SKM-1 (cell line): ENCODE data around the gene IGFL2.
"Not testable (repeated sequence)": the region's sequence is repeated elsewhere in the genome, so short reads cannot be mapped to it uniquely, and the experiment has no call there.

Source experiments
- DNase-seq: peaks from one replicate; lab custom pipeline; 2025; ENCODE audit not compliant: unreplicated experiment; lab: John Stamatoyannopoulos, UW

IGFL2 gene

DNA sequence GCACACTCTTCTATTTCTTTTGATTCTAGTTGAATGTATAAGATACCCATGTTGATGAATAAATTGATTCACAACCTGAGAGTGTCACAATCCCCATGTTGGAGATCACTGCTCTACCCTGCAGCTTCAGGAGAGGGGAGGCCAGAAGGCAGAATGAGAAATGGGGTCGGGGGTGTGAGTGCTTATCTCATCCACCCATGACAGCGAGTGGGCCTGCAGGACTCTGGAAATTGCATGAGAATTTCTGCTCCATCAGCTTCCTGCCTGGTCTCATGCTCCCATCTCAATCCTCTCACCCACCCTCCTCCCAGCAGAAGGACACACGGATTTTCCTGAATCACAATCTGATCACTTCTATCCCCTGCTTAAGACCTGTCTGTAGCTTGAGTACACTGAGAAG is 58.6 kb downstream of the IGFL2 start:
- DNase-seq: no peak

DNA sequence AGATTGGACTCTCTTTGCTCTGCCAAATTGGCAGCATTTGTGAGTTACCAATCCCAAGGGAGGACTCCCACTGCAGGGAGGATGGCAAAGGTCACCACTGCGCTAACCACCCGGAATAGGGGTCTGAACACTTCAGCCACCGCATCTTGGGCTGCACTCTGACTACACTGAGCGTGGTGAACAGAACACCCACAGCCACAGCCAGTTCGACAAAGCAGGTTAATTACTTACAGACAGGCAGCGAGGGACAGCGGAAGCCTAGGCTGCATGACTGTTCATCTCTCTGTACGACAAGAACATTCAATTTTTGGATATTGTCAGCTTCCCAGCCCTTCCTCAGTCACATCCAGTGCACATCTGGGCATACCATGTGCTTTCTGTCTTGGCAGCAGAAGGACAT is 59.8 kb downstream of the IGFL2 start:
- not testable (repeated sequence) for DNase-seq

GRCh38 chr19:46209051-46209450 is 61.0 kb downstream of the IGFL2 start:
- DNase-seq: no peak

DNA sequence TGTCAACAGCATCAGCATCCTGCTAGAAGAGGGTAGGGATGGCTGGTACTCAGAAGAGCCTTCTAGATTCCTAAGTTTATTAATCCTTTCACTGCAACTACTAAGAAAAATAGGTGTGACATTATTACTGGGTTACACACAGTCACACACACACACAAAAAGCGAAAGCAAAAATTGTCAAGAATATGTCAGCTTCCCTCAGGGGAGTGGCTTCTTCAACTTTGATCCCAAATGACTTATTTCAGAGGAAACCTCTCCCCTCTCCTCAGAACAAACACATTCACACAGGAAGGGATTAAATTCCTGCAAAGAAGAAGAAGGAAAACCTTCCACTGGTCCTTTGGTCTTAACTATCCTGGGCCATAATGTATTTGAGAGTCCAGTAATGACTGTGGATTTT is 61.4 kb downstream of the IGFL2 start:
- DNase-seq: no peak

- no peak for DNase-seq
Observed at GRCh38 chr19:46210669-46211068, 62.6 kb downstream of the IGFL2 start.
